GM20000 (cell line): ENCODE results near the gene TFR2.

Experiments
- DNase-seq: peaks from one replicate; pipeline ENCODE4 v3.0.0; 2012; ENCODE audit warnings: low spot score
- CTCF ChIP-seq: IDR thresholded peaks from 2 replicates; pipeline ENCODE4 v1.5.1; 2012; ENCODE audit warnings: mild to moderate bottlenecking, control low read depth; ENCODE audit errors: extremely low read depth, missing control alignments

The TFR2 gene

GRCh38 chr7:100623951-100624824 lies 17.2 kb downstream of the TFR2 start:
- TF ChIP-seq CTCF: no peak
- no peak for DNase-seq

- no peak for TF ChIP-seq CTCF
- DNase-seq: no peak
These were observed 19.8 kb downstream of the TFR2 start for GRCh38 chr7:100621554-100621953.

- TF ChIP-seq CTCF: no peak
- DNase-seq: no peak
These were observed 20.5 kb downstream of the TFR2 start for GRCh38 chr7:100620804-100621203.

- DNase-seq: no peak
- TF ChIP-seq CTCF: no peak
These were observed 21.1 kb downstream of the TFR2 start for GRCh38 chr7:100620239-100620638.

- TF ChIP-seq CTCF: no peak
- DNase-seq: no peak
These were observed 27.0 kb downstream of the TFR2 start for GRCh38 chr7:100614308-100614861.

- TF ChIP-seq CTCF: no peak
- no peak for DNase-seq
These were observed 27.8 kb downstream of the TFR2 start for GRCh38 chr7:100613412-100614175.
